ENCODE data around the gene PEX5L.

The PEX5L gene

GRCh38 chr3:179895330-179895729 is 141.4 kb downstream of the PEX5L start:
- DNase-seq (ENCODE audit: low read depth): no peak

- DNase-seq (ENCODE audit: low read depth): no peak
Observed at GRCh38 chr3:179887295-179887943, 149.3 kb downstream of the PEX5L start.

DNA sequence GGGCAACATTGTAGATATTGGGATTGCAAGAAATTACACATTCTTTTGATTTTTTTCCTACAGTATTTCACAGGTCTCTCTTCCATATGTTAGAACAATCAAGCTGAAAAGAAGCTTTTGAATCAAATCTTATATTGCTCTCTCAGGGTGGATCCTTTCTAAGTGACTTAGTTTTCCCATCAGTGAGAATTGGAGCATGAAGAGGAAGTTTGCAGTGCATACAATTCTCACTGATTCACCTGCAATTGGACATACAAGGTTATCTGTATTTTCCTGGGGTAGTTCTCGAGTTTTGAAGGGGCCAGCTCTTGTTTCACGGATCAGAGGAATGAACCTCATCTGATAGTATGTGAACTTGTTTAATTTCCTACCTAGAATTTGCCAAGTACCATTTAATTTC is 150.8 kb downstream of the PEX5L start:
- no peak for DNase-seq (ENCODE audit: low read depth)

DNA sequence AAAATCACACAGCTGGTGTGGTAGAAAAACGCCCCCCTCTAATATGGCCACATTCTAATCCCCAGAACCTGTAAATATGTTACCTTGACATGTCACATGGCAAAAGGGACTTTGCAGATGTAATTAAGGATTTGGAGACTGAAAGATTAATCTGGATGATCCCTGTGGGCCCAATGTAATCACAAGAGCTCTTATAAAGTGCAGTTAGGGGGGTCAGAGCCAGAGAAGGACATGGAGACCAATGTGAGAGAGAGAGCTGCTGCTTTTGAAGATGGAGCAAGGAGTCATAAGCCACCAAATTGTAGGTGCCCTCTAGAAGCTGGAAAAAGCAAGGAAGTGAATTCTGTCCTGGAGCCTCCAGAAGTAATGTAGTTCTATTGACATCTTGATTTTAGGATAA is 152.6 kb downstream of the PEX5L start:
- DNase-seq (ENCODE audit: low read depth): no peak

- DNase-seq (ENCODE audit: low read depth): no peak
Observed at GRCh38 chr3:179882292-179882691, 154.4 kb downstream of the PEX5L start.

DNA sequence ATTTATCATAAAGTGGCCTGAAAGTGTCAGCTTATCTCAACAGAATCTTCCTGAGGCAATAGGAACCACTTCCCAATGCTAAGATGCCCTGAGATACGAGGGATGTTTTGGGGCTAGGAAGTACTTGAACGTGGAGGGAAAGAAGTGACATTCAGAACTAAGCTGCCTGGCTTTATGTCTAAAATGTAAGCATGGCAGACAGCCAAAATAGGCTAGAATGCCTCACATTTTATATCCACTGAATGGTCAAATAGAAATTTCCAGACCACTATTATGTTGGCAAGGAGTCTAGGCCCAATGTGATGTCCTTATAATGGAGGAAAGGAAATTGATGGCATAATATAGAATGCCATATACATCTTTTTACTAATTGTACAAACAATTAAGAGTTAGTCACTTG is 154.9 kb downstream of the PEX5L start:
- no peak for DNase-seq (ENCODE audit: low read depth)

DNA sequence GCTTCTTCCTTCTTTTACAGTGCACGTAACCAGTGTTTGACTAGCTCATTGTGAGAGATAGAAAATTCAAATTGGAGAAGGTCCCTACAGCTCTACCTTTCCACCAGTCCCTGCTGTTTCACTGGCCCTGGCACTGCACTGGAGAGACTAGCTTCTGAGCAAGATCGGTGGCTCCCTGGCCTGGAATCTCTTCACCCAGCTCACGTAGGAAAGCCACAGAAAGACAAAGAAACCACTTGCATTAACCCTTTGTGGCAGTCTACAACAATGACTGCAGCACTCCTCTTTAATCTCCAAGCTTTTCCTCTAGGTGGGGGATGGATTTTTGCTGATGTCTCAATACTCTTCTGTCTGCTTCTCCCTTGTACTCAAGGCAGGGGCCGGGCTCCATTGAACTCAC is 155.9 kb downstream of the PEX5L start:
- no peak for DNase-seq (ENCODE audit: low read depth)

DNA sequence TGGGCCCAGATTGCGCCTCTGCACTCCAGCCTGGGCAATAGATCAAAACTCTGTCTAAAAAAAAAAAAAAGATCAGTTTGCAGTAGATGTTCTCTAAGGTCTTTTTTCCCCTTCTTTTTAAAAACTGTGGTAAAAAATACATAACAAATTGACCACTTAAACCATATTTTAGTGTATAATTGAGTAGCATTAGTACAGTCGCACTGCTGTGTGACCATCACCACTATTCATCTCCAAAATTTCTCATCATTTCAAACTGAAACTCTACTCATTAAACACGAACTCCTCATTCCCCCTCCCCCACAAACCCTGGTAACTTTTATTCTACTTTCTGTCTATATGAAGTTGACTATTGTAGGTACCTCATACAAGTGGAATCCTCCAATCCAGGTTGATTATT is 160.3 kb downstream of the PEX5L start:
- DNase-seq (ENCODE audit: low read depth): no peak

DNA sequence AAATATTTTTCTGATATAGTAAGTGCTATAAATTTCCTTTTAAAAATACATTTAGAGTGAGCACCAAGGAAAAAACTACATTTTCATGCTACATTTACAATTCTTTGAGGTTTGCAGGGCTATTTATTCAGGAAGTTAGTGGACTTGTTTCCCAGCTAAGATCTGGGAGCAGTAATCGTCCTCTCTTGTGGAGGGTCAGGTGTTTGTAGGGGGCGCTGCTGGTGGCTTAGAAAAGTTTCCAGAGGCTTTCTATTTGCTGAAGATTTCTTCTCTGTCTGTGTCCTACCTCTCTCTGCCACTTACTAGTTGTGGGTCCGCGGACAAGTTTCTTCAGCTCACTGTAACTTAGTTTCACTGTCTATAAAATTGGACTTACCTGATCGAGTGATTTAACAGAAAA is 163.9 kb downstream of the PEX5L start:
- DNase-seq (ENCODE audit: low read depth): no peak

- DNase-seq (ENCODE audit: low read depth): no peak
Observed at GRCh38 chr3:179871782-179872181, 165.0 kb downstream of the PEX5L start.

DNA sequence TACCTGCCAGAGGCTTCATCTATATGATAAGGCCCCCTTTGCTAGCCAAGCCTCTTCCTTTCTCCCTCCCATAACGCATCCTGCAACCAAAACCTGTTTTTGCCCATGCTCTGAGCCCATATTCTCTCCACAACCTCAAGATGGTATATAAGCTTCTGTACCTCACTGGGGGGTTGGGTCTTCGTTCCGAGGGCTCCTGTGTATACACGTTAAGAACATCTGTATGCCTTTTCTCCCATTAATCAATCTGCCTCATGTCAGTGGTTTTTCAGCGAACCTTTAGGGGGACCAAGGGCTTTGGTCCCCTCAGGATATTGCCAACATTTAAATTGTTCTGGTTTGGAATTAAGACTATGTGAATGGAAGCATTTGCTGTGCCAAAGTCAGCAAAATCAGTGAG is 168.0 kb downstream of the PEX5L start:
- DNase-seq (ENCODE audit: low read depth): no peak

GRCh38 chr3:179867961-179868360 is 168.8 kb downstream of the PEX5L start:
- no peak for DNase-seq (ENCODE audit: low read depth)

DNA sequence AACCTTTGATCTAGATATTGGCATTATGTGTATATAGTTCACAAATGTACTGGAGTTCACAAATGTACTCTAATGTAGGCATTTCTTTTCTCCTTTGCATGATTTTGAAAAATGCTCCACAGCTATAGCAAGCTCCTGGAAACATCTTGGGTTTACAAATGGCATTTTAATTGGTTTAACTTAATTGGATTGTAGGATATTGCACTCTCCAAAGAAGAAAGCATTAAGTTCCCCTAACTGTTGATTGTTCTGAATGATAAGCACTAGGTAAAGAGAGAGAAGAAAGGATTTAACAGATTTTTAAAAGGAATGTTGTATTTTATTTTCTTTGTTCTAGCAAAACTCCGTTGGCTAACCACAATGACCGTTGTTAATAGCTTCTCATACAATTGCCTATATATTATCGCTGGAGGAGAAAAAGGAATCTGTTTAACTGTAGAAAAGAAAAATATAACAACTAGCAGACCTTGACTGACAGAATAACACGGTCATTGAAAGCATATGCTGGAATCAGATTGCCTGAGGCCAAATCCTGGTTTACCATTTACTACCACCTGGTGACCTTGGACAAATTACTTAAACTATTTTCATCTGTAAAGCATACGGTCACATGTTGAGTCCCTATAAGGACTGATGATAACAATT is 170.8 kb downstream of the PEX5L start:
- DNase-seq (ENCODE audit: low read depth): no peak

DNA sequence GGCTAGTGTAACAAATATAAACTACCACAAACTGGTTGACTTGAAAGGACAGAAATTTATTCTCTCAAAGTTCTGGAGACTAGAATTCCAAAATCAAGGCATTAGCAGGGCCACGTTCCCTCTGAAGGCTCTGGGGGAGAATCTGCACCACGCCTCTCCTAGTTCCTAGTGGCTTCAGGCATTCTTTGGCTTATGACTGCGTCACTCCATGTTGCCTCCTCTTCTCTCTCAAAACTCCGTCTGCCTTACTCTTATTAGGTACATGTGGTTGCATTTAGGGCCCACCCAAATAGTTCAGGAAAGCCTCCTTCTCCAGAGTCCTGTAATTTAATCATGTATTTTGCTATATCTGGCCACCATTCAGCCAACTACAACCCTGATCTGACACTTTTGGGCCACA is 174.8 kb downstream of the PEX5L start:
- no peak for DNase-seq (ENCODE audit: low read depth)

DNA sequence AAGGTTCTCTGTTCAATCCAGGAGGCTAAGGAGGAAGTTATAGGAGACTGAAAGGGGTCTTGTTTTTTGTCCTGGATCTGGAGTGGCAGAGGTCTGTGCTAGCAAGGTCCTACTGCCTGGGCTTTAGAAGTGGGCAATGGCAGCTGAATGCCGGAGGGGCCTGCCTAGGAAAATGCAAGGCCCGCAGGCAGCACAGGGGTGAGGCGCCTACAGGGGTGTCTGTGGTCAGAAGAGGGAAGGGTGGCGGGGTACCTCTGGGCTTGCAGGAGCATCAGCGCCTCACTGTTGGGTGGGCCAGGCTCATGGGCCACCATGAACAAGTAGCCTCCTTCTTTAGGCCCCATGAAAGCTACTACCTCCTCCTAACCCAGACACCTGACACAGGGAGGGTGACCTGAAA is 175.4 kb downstream of the PEX5L start:
- no peak for DNase-seq (ENCODE audit: low read depth)

GRCh38 chr3:179860275-179861107 is 176.2 kb downstream of the PEX5L start:
- DNase-seq (ENCODE audit: low read depth): no peak

- DNase-seq (ENCODE audit: low read depth): no peak
Observed at GRCh38 chr3:179853176-179853575, 183.6 kb downstream of the PEX5L start.

DNA sequence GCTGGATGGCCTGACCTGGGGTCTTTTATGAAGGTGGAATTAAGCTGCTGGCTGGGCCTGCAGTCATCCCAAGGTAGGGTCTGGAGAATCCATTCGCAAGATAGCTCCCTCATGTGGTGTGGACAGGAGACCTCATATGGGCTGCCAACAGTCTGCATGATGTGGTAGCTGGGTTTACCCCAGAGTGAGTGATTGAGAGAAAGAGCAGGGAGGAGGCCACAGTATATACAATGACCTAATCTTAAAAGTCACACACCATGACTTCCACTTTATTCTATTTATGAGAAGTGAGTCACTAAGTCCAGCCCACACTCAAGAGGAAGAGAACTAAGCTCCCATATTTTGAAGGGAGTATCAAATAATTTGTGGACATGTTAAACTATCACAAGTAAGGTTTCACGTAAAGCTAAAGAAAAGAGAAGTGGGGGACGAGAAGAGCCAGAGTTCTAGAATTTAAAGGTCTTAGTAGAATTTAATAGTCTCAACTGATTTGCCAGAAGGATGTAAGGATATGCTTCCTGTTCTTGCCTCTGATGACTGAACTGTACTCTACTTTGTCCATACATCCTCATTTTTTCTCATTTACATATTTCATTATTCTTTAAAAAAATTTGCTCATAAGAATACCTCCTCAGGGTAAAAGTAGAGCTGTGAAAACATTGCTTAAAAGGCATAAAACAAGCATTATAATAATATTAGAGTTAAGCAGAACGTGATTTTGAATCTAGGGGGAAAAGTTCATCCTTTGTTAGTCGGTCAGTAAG is 184.4 kb downstream of the PEX5L start:
- no peak for DNase-seq (ENCODE audit: low read depth)

GRCh38 chr3:179848711-179849110 is 188.0 kb downstream of the PEX5L start:
- DNase-seq (ENCODE audit: low read depth): no peak

DNA sequence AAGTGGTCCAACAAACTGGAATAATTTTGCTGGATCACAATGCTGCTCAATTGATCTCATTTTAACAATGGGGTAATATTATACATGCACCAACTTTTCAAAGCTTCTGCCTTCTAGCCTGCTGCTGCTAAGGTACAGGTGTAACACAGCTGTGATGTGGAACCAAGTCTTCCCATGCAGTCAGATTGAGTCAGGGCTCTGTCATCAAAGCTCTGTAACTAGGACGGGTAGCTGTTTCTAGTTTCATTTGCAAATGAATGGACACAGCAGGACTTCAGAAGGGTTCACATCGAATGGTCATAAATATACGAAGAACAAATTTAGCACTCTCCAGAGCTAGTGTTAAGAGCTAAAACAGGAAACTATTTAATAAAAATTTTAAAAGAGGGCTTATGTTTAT is 194.7 kb downstream of the PEX5L start:
- DNase-seq (ENCODE audit: low read depth): no peak

GRCh38 chr3:179840985-179841384 is 195.8 kb downstream of the PEX5L start:
- DNase-seq (ENCODE audit: low read depth): no peak

DNA sequence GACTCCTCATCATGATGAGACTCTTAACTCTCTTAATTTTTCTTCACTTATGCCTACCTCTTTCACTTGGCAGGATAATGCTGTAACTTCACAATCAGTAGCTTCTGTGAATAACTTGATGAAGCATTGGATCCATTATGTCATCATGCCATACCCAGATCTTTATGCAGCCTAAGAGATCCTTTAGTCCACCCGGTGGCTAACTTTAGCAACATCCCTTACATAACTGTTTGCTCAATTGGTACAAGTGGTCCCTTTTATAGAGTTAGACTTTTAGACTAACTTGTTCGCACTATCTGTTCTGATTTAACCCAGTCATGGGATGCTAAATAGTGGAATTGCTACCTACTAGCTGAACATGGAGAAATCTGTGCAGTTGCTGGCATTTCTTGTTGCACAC is 199.4 kb downstream of the PEX5L start:
- no peak for DNase-seq (ENCODE audit: low read depth)

DNA sequence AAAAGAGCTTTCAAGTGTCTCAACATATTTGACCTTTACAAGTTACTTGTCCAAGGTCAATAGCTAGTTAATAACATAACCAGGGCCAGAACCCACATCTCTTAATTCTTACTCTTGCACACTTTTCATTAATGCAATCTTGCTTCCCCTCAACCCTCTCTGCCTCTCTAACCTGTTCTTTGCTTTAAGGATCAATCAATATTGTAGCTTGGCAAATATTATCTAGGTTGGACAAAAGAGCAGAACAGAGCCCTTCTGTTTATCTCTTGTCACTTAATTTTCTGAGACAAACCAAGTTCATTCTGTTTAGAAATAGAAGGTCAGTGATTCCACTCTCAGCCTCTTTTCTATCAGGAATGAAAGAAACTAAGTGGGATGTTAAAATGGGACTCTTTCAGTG is 203.4 kb downstream of the PEX5L start:
- no peak for DNase-seq (ENCODE audit: low read depth)
